Spleen (tissue), 7 donors: ENCODE results near the gene ODAM.

ENCODE experiments used
- CTCF ChIP-seq, 11 experiments: fragments of 200-600 bp in 7 of 11; fragments of 450-650 bp in 4 of 11; sonication (generic) in 4 of 11; IDR thresholded peaks in 8 of 11; conservative IDR thresholded peaks in 3 of 11; 1 replicate in 7 of 11; 2 replicates in 4 of 11; pipeline versions ENCODE4 v1.4.0 to v1.8.0; 2016 to 2021; ENCODE audit warnings: antibody characterized with exemption in 11 of 11, inconsistent platforms in 4 of 11, mild to moderate bottlenecking in 1 of 11
- POLR2A ChIP-seq, 3 donors: fragments of 450-650 bp; IDR thresholded peaks; one replicate each; pipeline ENCODE4 v1.5.1; 2017; ENCODE audit warnings: antibody characterized with exemption in 3 of 3, mild to moderate bottlenecking in 1 of 3
- donor health status: DM: no; HTN: no; CAD: no; lungs with moderate emphysema.
- donor health status: DM: no; HTN: no; CAD: no.
- donor health status: DM: no; HTN: no; CAD: no.

- no peak for TF ChIP-seq POLR2A (IDR thresholded peaks at IDR 0.05)
- TF ChIP-seq CTCF (IDR thresholded peaks at IDR 0.05 in 8 of 11, conservative IDR thresholded peaks at IDR 0.05 in 3 of 11) = no peak
Observed at GRCh38 chr4:70181864-70182263, 13.7 kb upstream of the ODAM start.
